Sigmoid colon (tissue), 3 donors: ENCODE data around the gene SP3.

ENCODE experiments used
- CTCF ChIP-seq, 4 experiments: fragments of 450-650 bp in 3 of 4; fragments of 200-600 bp in 1 of 4; IDR thresholded peaks; one replicate each; pipeline ENCODE4 v1.5.1; 2016 to 2019; ENCODE audit warnings: antibody characterized with exemption in 4 of 4, mild to moderate bottlenecking in 3 of 4, moderate library complexity in 2 of 4
- POLR2A ChIP-seq, 2 donors: fragments of 450-650 bp; IDR thresholded peaks; one replicate each; pipeline ENCODE4 v1.6.1; 2016; ENCODE audit warnings: antibody characterized with exemption in 2 of 2, mild to moderate bottlenecking in 2 of 2, moderate library complexity in 2 of 2

- TF ChIP-seq CTCF (IDR thresholded peaks at IDR 0.05) (no peak), POLR2A (IDR thresholded peaks at IDR 0.05) (no peak)
These were observed 7.5 kb upstream of the SP3 start for GRCh38 chr2:173972636-173973035.
